Measurements from ENCODE around the gene COL6A3. TPM values are rescaled to one million over a fixed set of nuclear protein-coding genes. Genes with fewer than 3 reads are reported as not detected.
A peak's percentile ranks its signal among the peaks of the same experiment; 100 is the strongest.

Gene COL6A3
- total and polyA plus RNA-seq, 9 of the 15 experiments (the other 6 are each of a cell fraction or from before 2014, with no cell fraction given): 0.07 to 4.1 (median 1.5) TPM

- TF ChIP-seq, protein P1, sequence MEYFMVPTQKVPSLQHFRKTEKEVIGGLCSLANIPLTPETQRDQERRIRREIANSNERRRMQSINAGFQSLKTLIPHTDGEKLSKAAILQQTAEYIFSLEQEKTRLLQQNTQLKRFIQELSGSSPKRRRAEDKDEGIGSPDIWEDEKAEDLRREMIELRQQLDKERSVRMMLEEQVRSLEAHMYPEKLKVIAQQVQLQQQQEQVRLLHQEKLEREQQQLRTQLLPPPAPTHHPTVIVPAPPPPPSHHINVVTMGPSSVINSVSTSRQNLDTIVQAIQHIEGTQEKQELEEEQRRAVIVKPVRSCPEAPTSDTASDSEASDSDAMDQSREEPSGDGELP (CRISPR knock-in tag; IDR thresholded peaks at IDR 0.05; ENCODE audit: borderline replicate concordance): peak; percentile 40; the same call in 1 of the 2 replicates
- no peak for TF ChIP-seq XRCC3 (IDR thresholded peaks at IDR 0.05)
- no peak for TF ChIP-seq MBD2 (IDR thresholded peaks at IDR 0.05; ENCODE audit: borderline replicate concordance, low read depth)
- TF ChIP-seq HMGN3 (IDR thresholded peaks at IDR 0.05; ENCODE audit: borderline replicate concordance, extremely low read depth, insufficient read length, low read depth, low read length): no peak
- no peak for TF ChIP-seq ZNF23 (CRISPR knock-in tag; IDR thresholded peaks at IDR 0.05)
- TF ChIP-seq BACH1 (tag; IDR thresholded peaks at IDR 0.05): no peak
- no peak for TF ChIP-seq ZNF436 (CRISPR knock-in tag; IDR thresholded peaks at IDR 0.05)
- no peak for TF ChIP-seq RBM17 (IDR thresholded peaks at IDR 0.05; ENCODE audit: borderline replicate concordance, low read depth, low read length)
- TF ChIP-seq RBM39 (optimal IDR thresholded peaks at IDR 0.05; ENCODE audit: low read depth, low read length): no peak
- TF ChIP-seq BHLHE40 (IDR thresholded peaks at IDR 0.05; ENCODE audit: low read length): peak; percentile 39
- TF ChIP-seq POLR3G (IDR thresholded peaks at IDR 0.05; ENCODE audit: extremely low read depth, insufficient read length, insufficient replicate concordance): no peak
- TF ChIP-seq ESRRB (CRISPR knock-in tag; IDR thresholded peaks at IDR 0.05; ENCODE audit: borderline replicate concordance): no peak
- TF ChIP-seq SMAD3 (CRISPR knock-in tag; conservative IDR thresholded peaks at IDR 0.05): 0 out of 2 replicates have a peak, but pooled peaks have one; percentile 29
- TF ChIP-seq GTF2F1 (IDR thresholded peaks at IDR 0.05; ENCODE audit: low read depth, low read length): no peak
- TF ChIP-seq, protein P2, sequence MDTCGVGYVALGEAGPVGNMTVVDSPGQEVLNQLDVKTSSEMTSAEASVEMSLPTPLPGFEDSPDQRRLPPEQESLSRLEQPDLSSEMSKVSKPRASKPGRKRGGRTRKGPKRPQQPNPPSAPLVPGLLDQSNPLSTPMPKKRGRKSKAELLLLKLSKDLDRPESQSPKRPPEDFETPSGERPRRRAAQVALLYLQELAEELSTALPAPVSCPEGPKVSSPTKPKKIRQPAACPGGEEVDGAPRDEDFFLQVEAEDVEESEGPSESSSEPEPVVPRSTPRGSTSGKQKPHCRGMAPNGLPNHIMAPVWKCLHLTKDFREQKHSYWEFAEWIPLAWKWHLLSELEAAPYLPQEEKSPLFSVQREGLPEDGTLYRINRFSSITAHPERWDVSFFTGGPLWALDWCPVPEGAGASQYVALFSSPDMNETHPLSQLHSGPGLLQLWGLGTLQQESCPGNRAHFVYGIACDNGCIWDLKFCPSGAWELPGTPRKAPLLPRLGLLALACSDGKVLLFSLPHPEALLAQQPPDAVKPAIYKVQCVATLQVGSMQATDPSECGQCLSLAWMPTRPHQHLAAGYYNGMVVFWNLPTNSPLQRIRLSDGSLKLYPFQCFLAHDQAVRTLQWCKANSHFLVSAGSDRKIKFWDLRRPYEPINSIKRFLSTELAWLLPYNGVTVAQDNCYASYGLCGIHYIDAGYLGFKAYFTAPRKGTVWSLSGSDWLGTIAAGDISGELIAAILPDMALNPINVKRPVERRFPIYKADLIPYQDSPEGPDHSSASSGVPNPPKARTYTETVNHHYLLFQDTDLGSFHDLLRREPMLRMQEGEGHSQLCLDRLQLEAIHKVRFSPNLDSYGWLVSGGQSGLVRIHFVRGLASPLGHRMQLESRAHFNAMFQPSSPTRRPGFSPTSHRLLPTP (IDR thresholded peaks at IDR 0.05; ENCODE audit: borderline replicate concordance, extremely low read depth, insufficient read length): no peak
- no peak for TF ChIP-seq ZNF124 (CRISPR knock-in tag; IDR thresholded peaks at IDR 0.05)
- no peak for TF ChIP-seq THRB (CRISPR knock-in tag; conservative IDR thresholded peaks at IDR 0.05)
- peak; percentile 26; the same call in 1 of the 2 replicates for TF ChIP-seq ETV1 (tag; conservative IDR thresholded peaks at IDR 0.05; ENCODE audit: low read depth)
- 0 out of 2 replicates have a peak, but pooled peaks have one; percentile 10 for TF ChIP-seq CBFA2T2 (conservative IDR thresholded peaks at IDR 0.05)
- no peak for TF ChIP-seq CBFB (CRISPR knock-in tag; IDR thresholded peaks at IDR 0.05)
- TF ChIP-seq IFI16 (CRISPR knock-in tag; IDR thresholded peaks at IDR 0.05): no peak
- TF ChIP-seq, protein P3, sequence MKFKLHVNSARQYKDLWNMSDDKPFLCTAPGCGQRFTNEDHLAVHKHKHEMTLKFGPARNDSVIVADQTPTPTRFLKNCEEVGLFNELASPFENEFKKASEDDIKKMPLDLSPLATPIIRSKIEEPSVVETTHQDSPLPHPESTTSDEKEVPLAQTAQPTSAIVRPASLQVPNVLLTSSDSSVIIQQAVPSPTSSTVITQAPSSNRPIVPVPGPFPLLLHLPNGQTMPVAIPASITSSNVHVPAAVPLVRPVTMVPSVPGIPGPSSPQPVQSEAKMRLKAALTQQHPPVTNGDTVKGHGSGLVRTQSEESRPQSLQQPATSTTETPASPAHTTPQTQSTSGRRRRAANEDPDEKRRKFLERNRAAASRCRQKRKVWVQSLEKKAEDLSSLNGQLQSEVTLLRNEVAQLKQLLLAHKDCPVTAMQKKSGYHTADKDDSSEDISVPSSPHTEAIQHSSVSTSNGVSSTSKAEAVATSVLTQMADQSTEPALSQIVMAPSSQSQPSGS (CRISPR knock-in tag; IDR thresholded peaks at IDR 0.05): no peak
- no peak for TF ChIP-seq U2AF1 (optimal IDR thresholded peaks at IDR 0.05; ENCODE audit: low read depth, low read length)
These were observed 20.9 kb upstream of the COL6A3 start (continued) for GRCh38 chr2:237434866-237435311.

All from K562 (cell line).